ENCODE measurements around the gene SUN3. TPM values are rescaled to one million over a fixed set of nuclear protein-coding genes. Genes with fewer than 3 reads are reported as not detected.

Gene SUN3
- total and polyA plus RNA-seq, 10 of the 15 experiments (the other 5 are each of a cell fraction or from before 2014, with no cell fraction given) = 0.29 to 0.48 TPM; not detected in 8

DNA sequence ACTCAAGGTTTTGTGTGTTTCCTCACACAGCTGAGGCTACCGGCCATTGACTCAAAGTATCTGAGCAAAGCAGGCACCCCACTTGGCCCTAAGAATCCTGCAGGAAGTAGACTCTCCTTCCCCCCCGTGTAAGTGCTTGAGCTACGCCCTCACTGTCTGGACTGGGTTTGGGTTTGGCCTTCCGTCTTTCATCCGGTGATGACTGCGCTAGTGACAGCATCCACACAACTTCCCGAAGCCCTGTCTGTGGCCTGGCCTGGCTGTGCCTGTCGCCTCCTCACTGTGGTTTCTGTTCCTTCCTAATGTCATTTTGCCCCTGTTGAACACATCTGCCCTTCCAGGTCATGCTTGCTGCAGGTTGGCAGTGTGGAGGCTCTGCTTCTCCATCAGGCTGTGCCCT, 20.9 kb upstream of the SUN3 start:
- in situ Hi-C loops (cut with MboI) = no loop called here

More for the DNA sequence above, 20.9 kb upstream of the SUN3 start:
- DNase-seq (ENCODE audit: low read depth, low spot score) (no peak), ATAC-seq (no peak), FAIRE-seq (no peak)
- no peak overlapping the region for H2AFZ ChIP-seq (ENCODE audit: control insufficient read depth, low read depth, low read length)
- no peaks in the 10 kb centered on the region for H3K36me3 ChIP-seq (ENCODE audit: control insufficient read depth in 2 of 2, insufficient read depth in 2 of 2, low read length in 1 of 2)
- WGBS (ENCODE audit: insufficient coverage, insufficient replicate concordance, low lambda C conversion rate, missing lambda C conversion rate) = 65% methylated on average over 8 of the region's 8 CpGs
- H3K27ac ChIP-seq (ENCODE audit: control insufficient read depth, insufficient read depth) = no peak overlapping the region
- H3K4me2 ChIP-seq (ENCODE audit: control insufficient read depth, insufficient read depth) = no peak overlapping the region
- H3K9me3 ChIP-seq (replicated peaks; ENCODE audit: control insufficient read depth, insufficient read depth, low read length) = no peaks in the 10 kb centered on the region
- RAD21 ChIA-PET (ENCODE audit: unreplicated experiment) = no interaction called here
- no peaks in the 10 kb centered on the region for H4K20me1 ChIP-seq (ENCODE audit: control insufficient read depth, insufficient read depth)
- CTCF ChIA-PET = interaction anchor here (0.8 kb wide), 1 partner anchor 53 kb away, joined by 3 read pairs; no protein-coding TSS in a partner anchor
- H3K4me3 ChIP-seq = no peak overlapping the region
- TF ChIP-seq, protein P1, sequence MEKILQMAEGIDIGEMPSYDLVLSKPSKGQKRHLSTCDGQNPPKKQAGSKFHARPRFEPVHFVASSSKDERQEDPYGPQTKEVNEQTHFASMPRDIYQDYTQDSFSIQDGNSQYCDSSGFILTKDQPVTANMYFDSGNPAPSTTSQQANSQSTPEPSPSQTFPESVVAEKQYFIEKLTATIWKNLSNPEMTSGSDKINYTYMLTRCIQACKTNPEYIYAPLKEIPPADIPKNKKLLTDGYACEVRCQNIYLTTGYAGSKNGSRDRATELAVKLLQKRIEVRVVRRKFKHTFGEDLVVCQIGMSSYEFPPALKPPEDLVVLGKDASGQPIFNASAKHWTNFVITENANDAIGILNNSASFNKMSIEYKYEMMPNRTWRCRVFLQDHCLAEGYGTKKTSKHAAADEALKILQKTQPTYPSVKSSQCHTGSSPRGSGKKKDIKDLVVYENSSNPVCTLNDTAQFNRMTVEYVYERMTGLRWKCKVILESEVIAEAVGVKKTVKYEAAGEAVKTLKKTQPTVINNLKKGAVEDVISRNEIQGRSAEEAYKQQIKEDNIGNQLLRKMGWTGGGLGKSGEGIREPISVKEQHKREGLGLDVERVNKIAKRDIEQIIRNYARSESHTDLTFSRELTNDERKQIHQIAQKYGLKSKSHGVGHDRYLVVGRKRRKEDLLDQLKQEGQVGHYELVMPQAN (conservative IDR thresholded peaks at IDR 0.05) = no peak
- TF ChIP-seq, protein P2, sequence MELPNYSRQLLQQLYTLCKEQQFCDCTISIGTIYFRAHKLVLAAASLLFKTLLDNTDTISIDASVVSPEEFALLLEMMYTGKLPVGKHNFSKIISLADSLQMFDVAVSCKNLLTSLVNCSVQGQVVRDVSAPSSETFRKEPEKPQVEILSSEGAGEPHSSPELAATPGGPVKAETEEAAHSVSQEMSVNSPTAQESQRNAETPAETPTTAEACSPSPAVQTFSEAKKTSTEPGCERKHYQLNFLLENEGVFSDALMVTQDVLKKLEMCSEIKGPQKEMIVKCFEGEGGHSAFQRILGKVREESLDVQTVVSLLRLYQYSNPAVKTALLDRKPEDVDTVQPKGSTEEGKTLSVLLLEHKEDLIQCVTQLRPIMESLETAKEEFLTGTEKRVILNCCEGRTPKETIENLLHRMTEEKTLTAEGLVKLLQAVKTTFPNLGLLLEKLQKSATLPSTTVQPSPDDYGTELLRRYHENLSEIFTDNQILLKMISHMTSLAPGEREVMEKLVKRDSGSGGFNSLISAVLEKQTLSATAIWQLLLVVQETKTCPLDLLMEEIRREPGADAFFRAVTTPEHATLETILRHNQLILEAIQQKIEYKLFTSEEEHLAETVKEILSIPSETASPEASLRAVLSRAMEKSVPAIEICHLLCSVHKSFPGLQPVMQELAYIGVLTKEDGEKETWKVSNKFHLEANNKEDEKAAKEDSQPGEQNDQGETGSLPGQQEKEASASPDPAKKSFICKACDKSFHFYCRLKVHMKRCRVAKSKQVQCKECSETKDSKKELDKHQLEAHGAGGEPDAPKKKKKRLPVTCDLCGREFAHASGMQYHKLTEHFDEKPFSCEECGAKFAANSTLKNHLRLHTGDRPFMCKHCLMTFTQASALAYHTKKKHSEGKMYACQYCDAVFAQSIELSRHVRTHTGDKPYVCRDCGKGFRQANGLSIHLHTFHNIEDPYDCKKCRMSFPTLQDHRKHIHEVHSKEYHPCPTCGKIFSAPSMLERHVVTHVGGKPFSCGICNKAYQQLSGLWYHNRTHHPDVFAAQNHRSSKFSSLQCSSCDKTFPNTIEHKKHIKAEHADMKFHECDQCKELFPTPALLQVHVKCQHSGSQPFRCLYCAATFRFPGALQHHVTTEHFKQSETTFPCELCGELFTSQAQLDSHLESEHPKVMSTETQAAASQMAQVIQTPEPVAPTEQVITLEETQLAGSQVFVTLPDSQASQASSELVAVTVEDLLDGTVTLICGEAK (IDR thresholded peaks at IDR 0.05; ENCODE audit: borderline replicate concordance) = no peak
- TF ChIP-seq EP300 (IDR thresholded peaks at IDR 0.05; ENCODE audit: borderline replicate concordance in 1 of 2, control insufficient read depth in 1 of 2, low read depth in 2 of 2, low read length in 2 of 2) = no peak
- TF ChIP-seq STAT1 (conservative IDR thresholded peaks at IDR 0.05) = no peak
- TF ChIP-seq, protein P3, sequence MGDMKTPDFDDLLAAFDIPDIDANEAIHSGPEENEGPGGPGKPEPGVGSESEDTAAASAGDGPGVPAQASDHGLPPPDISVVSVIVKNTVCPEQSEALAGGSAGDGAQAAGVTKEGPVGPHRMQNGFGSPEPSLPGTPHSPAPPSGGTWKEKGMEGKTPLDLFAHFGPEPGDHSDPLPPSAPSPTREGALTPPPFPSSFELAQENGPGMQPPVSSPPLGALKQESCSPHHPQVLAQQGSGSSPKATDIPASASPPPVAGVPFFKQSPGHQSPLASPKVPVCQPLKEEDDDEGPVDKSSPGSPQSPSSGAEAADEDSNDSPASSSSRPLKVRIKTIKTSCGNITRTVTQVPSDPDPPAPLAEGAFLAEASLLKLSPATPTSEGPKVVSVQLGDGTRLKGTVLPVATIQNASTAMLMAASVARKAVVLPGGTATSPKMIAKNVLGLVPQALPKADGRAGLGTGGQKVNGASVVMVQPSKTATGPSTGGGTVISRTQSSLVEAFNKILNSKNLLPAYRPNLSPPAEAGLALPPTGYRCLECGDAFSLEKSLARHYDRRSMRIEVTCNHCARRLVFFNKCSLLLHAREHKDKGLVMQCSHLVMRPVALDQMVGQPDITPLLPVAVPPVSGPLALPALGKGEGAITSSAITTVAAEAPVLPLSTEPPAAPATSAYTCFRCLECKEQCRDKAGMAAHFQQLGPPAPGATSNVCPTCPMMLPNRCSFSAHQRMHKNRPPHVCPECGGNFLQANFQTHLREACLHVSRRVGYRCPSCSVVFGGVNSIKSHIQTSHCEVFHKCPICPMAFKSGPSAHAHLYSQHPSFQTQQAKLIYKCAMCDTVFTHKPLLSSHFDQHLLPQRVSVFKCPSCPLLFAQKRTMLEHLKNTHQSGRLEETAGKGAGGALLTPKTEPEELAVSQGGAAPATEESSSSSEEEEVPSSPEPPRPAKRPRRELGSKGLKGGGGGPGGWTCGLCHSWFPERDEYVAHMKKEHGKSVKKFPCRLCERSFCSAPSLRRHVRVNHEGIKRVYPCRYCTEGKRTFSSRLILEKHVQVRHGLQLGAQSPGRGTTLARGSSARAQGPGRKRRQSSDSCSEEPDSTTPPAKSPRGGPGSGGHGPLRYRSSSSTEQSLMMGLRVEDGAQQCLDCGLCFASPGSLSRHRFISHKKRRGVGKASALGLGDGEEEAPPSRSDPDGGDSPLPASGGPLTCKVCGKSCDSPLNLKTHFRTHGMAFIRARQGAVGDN (IDR thresholded peaks at IDR 0.05) = no peak
- TF ChIP-seq YY1 (IDR thresholded peaks at IDR 0.05; ENCODE audit: low read depth, low read length) = no peak
- no peak for TF ChIP-seq PAX5 (IDR thresholded peaks at IDR 0.05; ENCODE audit: borderline replicate concordance, low read depth, low read length)
- TF ChIP-seq BACH1 (IDR thresholded peaks at IDR 0.05; ENCODE audit: borderline replicate concordance) = no peak
- TF ChIP-seq NR2C1 (IDR thresholded peaks at IDR 0.05) = no peak
- H3K79me2 ChIP-seq (ENCODE audit: control insufficient read depth, insufficient read depth, low read length) = no peaks in the 10 kb centered on the region
- no TSS peak for BruUV-seq (replicated peaks)
- POLR2A ChIA-PET = no interaction called here
- H3K4me1 ChIP-seq (ENCODE audit: control insufficient read depth, insufficient read depth, low read length) = no peaks in the 10 kb centered on the region
- peaks cover 0 to 1% of the 10 kb centered on the region in 2 experiments; a peak in 1 of 4 replicates for H3K27me3 ChIP-seq (replicated peaks in 1 of 2; ENCODE audit: control insufficient read depth in 2 of 2, insufficient read depth in 2 of 2, low read length in 1 of 2)
- intact Hi-C loops (cut with micrococcal nuclease; ENCODE audit: unreplicated experiment) = no loop called here
- SMC1A ChIA-PET (ENCODE audit: uncharacterized antibody, unreplicated experiment) = no interaction called here
- no peak overlapping the region for H3K9ac ChIP-seq (ENCODE audit: control insufficient read depth, insufficient read depth, low read length)

Data from GM12878 (cell line).